HCT116 (cell line): ENCODE measurements around the gene USP16. TPM values are rescaled to one million over a fixed set of nuclear protein-coding genes. Genes with fewer than 3 reads are reported as not detected.

Source experiments
- ATAC-seq: fragments of 200-7000 bp; cut with Tn5 transposase; 2 replicates; pipeline ENCODE4 v1.9.1; 2020; ENCODE audit warnings: mild to moderate bottlenecking, moderate library complexity
- BruUV-seq: library from RNA; stranded (reverse); fragments of 400-500 nt; replicated peaks from 2 replicates; lab custom pipeline; 2021; lab: Mats Ljungman, UMichigan
- CTCF ChIA-PET: fragments of 300-600 bp; sonication (Branson Sonifier 250); formaldehyde crosslinking; loops from one replicate; lab custom pipeline; 2021; ENCODE audit warnings: antibody characterized with exemption; lab: Charles Lee
- POLR2A ChIA-PET: fragments of 300-600, 350-600 bp; sonication (Branson Sonifier 250); formaldehyde crosslinking; loops from one replicate; lab custom pipeline; 2021; ENCODE audit warnings: antibody characterized with exemption; lab: Charles Lee
- RAD21 ChIA-PET, 2 experiments: fragments of 300-600 bp; sonication (Branson Sonifier 250); formaldehyde crosslinking; loops; one replicate each; lab custom pipeline; 2023; ENCODE audit warnings: low total read pairs in 2 of 2; ENCODE audit not compliant: uncharacterized antibody in 2 of 2, unreplicated experiment in 2 of 2, low non-redundant PET in 1 of 2; lab: Charles Lee
- DNase-seq: peaks from one replicate; pipeline ENCODE4 v3.0.0-alpha.2; 2010; ENCODE audit warnings: low read depth, low spot score
- H2AFZ ChIP-seq: fragments of 200-600 bp; shearing (Covaris generic), sonication (generic); 2 replicates; pipeline ENCODE4 v1.6.1; 2017; ENCODE audit warnings: low read depth, mixed run types, mixed read lengths, antibody characterized with exemption, low read length; ENCODE audit not compliant: poor library complexity, severe bottlenecking
- H3K27ac ChIP-seq: 2 replicates; pipeline ENCODE4 v1.5.1; 2012; ENCODE audit warnings: low read depth, low read length
- H3K27me3 ChIP-seq: fragments of 200-600 bp; sonication (generic); 2 replicates; pipeline ENCODE4 v1.6.1; 2016; ENCODE audit warnings: mixed run types, low read length, mixed read lengths; ENCODE audit not compliant: insufficient read depth
- H3K36me3 ChIP-seq, 2 experiments: fragments of 200-500 bp in 1 of 2; fragments of 200-600 bp in 1 of 2; sonication (Bioruptor generic) in 1 of 2; sonication (generic) in 1 of 2; 2 replicates each; pipeline versions ENCODE4 v1.5.1 to v1.6.1; 2014 to 2016; ENCODE audit warnings: low read length in 2 of 2, inconsistent platforms in 1 of 2, mixed read lengths in 1 of 2, mixed run types in 1 of 2; ENCODE audit not compliant: insufficient read depth in 2 of 2, control insufficient read depth in 1 of 2
- H3K4me1 ChIP-seq, 2 experiments: fragments of 200-600 bp in 1 of 2; sonication (generic) in 1 of 2; 2 replicates each; pipeline versions ENCODE4 v1.5.1 to v1.6.1; 2012 to 2017; ENCODE audit warnings: low read length in 2 of 2, inconsistent platforms in 1 of 2, mild to moderate bottlenecking in 1 of 2, mixed read lengths in 1 of 2, mixed run types in 1 of 2, moderate library complexity in 1 of 2; ENCODE audit not compliant: insufficient read depth in 2 of 2, control insufficient read depth in 1 of 2
- H3K4me2 ChIP-seq: fragments of 200-600 bp; sonication (generic); 2 replicates; pipeline ENCODE4 v1.6.1; 2017; ENCODE audit warnings: mixed run types, low read length, mixed read lengths
- H3K4me3 ChIP-seq, 2 experiments: fragments of 200-600 bp in 1 of 2; sonication (generic) in 1 of 2; replicated peaks in 1 of 2; 2 replicates each; pipeline ENCODE4 v1.5.1; 2011 to 2016; ENCODE audit warnings: low read length in 2 of 2, control low read depth in 1 of 2, low read depth in 1 of 2, mild to moderate bottlenecking in 1 of 2, mixed read lengths in 1 of 2, mixed run types in 1 of 2
- H3K79me2 ChIP-seq: fragments of 200-600 bp; sonication (generic); 2 replicates; pipeline ENCODE4 v1.6.1; 2017; ENCODE audit warnings: mild to moderate bottlenecking, mixed run types, low read length, moderate library complexity, mixed read lengths; ENCODE audit not compliant: insufficient read depth
- H3K9ac ChIP-seq: fragments of 200-600 bp; sonication (generic); 2 replicates; pipeline ENCODE4 v1.6.1; 2016; ENCODE audit warnings: low read length, mixed read lengths
- H3K9me2 ChIP-seq: fragments of 200-600 bp; sonication (generic), shearing (Covaris generic); 2 replicates; pipeline ENCODE4 v1.6.1; 2017; ENCODE audit warnings: mixed run types, mild to moderate bottlenecking, moderate library complexity; ENCODE audit not compliant: insufficient read depth
- H3K9me3 ChIP-seq, 2 experiments: fragments of 200-500 bp in 1 of 2; fragments of 200-600 bp in 1 of 2; sonication (Bioruptor generic) in 1 of 2; sonication (generic) in 1 of 2; 2 replicates each; pipeline ENCODE4 v1.6.1; 2014 to 2017; ENCODE audit warnings: low read length in 2 of 2, mixed read lengths in 2 of 2, inconsistent platforms in 1 of 2, low read depth in 1 of 2, mild to moderate bottlenecking in 1 of 2, mixed run types in 1 of 2, moderate library complexity in 1 of 2; ENCODE audit not compliant: control insufficient read depth in 1 of 2, insufficient read depth in 1 of 2
- H4K20me1 ChIP-seq: fragments of 200-600 bp; sonication (generic), shearing (Covaris generic); 2 replicates; pipeline ENCODE4 v1.6.1; 2017; ENCODE audit warnings: mixed run types, mild to moderate bottlenecking, moderate library complexity; ENCODE audit not compliant: insufficient read depth
- EGR1 ChIP-seq: IDR thresholded peaks from 2 replicates; pipeline ENCODE4 v1.6.1; 2012; ENCODE audit warnings: low read depth
- ELF1 ChIP-seq: IDR thresholded peaks from 2 replicates; pipeline ENCODE4 v1.6.1; 2012; ENCODE audit warnings: low read depth, borderline replicate concordance
- EZH2 ChIP-seq: fragments of 200-600 bp; sonication (generic); IDR thresholded peaks from 2 replicates; pipeline ENCODE4 v1.6.1; 2017; ENCODE audit warnings: antibody characterized with exemption, mixed run types
- EZH2phosphoT487 ChIP-seq: fragments of 200-600 bp; IDR thresholded peaks from 2 replicates; pipeline ENCODE4 v1.6.1; 2018; ENCODE audit warnings: antibody characterized with exemption, borderline replicate concordance
- FOSL1 ChIP-seq: IDR thresholded peaks from 2 replicates; pipeline ENCODE4 v1.6.1; 2012; ENCODE audit warnings: low read depth
- JUND ChIP-seq: IDR thresholded peaks from 2 replicates; pipeline ENCODE4 v1.6.1; 2012
- POLR2A ChIP-seq: IDR thresholded peaks from 2 replicates; pipeline ENCODE4 v1.7.0; 2011; ENCODE audit warnings: borderline replicate concordance; ENCODE audit not compliant: insufficient read depth, insufficient read length; ENCODE audit errors: extremely low read depth
- POLR2AphosphoS5 ChIP-seq: IDR thresholded peaks from 2 replicates; pipeline ENCODE4 v1.6.1; 2011; ENCODE audit warnings: mild to moderate bottlenecking, low read depth, low read length, moderate library complexity
- RAD21 ChIP-seq: IDR thresholded peaks from 2 replicates; pipeline ENCODE4 v1.6.1; 2012; ENCODE audit warnings: low read depth, mild to moderate bottlenecking
- REST ChIP-seq: IDR thresholded peaks from 2 replicates; pipeline ENCODE4 v1.6.1; 2012; ENCODE audit warnings: low read depth
- SIN3A ChIP-seq: IDR thresholded peaks from 2 replicates; pipeline ENCODE4 v1.6.1; 2012; ENCODE audit warnings: low read depth
- SRF ChIP-seq: IDR thresholded peaks from 2 replicates; pipeline ENCODE4 v1.6.1; 2012; ENCODE audit warnings: low read depth
- YY1 ChIP-seq: IDR thresholded peaks from 2 replicates; pipeline ENCODE4 v1.6.1; 2011; ENCODE audit warnings: low read length, low read depth, moderate library complexity, mild to moderate bottlenecking; ENCODE audit not compliant: insufficient replicate concordance; ENCODE audit errors: extremely low read depth
- ZFX ChIP-seq: fragments of 450-650 bp; IDR thresholded peaks from 2 replicates; pipeline ENCODE4 v1.6.1; 2017
- ZNF274 ChIP-seq: fragments of 200-500 bp; sonication (Bioruptor generic); IDR thresholded peaks from 2 replicates; pipeline ENCODE4 v1.6.1; 2014; ENCODE audit warnings: mild to moderate bottlenecking, low read depth, low read length, inconsistent platforms
- intact Hi-C: fragments of 100-400 bp; cut with micrococcal nuclease; formaldehyde crosslinking; loops from 2 replicates; pipeline ENCODE4 v1.10.0; 2022
- total RNA-seq: library from RNA; stranded (reverse); gene quantifications from one replicate; pipeline ENCODE4 v1.2.1, GENCODE V29; 2021; ENCODE audit not compliant: unreplicated experiment
- TF ChIP-seq, protein P1 (sequence below): IDR thresholded peaks from 2 replicates; pipeline ENCODE4 v1.6.1; 2012
- TF ChIP-seq, protein P2 (sequence below), 3 experiments: fragments of 200-600 bp in 1 of 3; sonication (generic) in 1 of 3; IDR thresholded peaks in 2 of 3; conservative IDR thresholded peaks in 1 of 3; 2 replicates each; pipeline ENCODE4 v1.5.1; 2012 to 2017; ENCODE audit warnings: low read depth in 2 of 3, low read length in 2 of 3, antibody characterized with exemption in 1 of 3, borderline replicate concordance in 1 of 3, control low read depth in 1 of 3, mild to moderate bottlenecking in 1 of 3, mixed read lengths in 1 of 3, mixed run types in 1 of 3, moderate library complexity in 1 of 3; ENCODE audit not compliant: insufficient read depth in 1 of 3

The USP16 gene
- total RNA-seq, 1 experiment from 2014 or later = 35.9 TPM

DNA sequence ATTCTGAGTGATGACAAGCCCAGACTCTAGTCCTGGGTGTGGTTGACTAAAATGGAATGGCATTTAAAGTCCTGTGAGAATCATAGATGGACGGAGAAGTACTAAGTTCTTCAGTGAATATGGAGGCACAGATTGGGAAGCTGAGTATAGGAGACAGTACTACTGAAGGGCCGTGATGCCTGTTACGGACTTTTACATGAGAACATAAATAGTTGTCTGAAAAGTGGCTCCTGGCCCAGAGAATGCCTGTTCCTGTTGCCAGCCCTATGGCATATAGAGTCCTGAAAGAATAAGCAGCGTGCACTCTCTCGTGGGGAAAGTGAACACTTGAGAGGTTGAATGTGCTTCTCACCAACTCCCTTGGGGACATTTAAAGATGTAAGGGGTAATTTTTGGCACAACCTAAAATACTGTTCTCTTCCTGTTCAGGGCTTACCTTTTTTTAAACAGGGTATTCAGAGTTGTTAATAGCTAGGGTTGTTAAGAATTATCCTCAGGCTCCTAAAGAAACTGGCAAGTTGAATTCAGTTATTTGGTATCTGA lies 28.6 kb downstream of the USP16 start:
- Histone ChIP-seq H3K27me3 (no peaks in the 10 kb centered on the region), H3K36me3 (peaks cover 46 to 49% of the 10 kb centered on the region in 2 experiments; a peak in 3 of 4 replicates), H3K79me2 (no peaks in the 10 kb centered on the region; the same call in 1 of the 2 replicates), H3K9ac (no peak overlapping the region), H3K4me1 (no peaks in the 10 kb centered on the region), H3K4me3 (no peak overlapping the region), H3K27ac (no peak overlapping the region), H3K9me3 (no peaks in the 10 kb centered on the region), H3K4me2 (no peak overlapping the region), H3K9me2 (no peaks in the 10 kb centered on the region), H4K20me1 (no peaks in the 10 kb centered on the region), H2AFZ (no peak overlapping the region)
- ChIA-PET POLR2A (no interaction called here), RAD21 (no interaction called here), CTCF (no interaction called here)
- DNase-seq = no peak
- no peak for ATAC-seq
- no peak for TF ChIP-seq POLR2AphosphoS5
- no peak for TF ChIP-seq YY1
- TF ChIP-seq SRF = no peak
- TF ChIP-seq, protein P1, sequence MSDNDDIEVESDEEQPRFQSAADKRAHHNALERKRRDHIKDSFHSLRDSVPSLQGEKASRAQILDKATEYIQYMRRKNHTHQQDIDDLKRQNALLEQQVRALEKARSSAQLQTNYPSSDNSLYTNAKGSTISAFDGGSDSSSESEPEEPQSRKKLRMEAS = no peak
- no peak for TF ChIP-seq EZH2phosphoT487
- no peak for TF ChIP-seq RAD21
- TF ChIP-seq POLR2A = no peak
- TF ChIP-seq FOSL1 = no peak
- no peak for TF ChIP-seq ZNF274
- BruUV-seq = TSS peak; percentile 22
- intact Hi-C loops = no loop called here

- H3K79me2 ChIP-seq = no peaks in the 10 kb centered on the region; the same call in 1 of the 2 replicates
- no peaks in the 10 kb centered on the region for H4K20me1 ChIP-seq
- H3K9ac ChIP-seq = no peak overlapping the region
- no peak overlapping the region for H3K4me2 ChIP-seq
- H3K36me3 ChIP-seq = peaks cover 49 to 50% of the 10 kb centered on the region in 2 experiments; a peak in 3 of 4 replicates
- H2AFZ ChIP-seq = no peak overlapping the region
- no peaks in the 10 kb centered on the region for H3K9me3 ChIP-seq
- ChIA-PET POLR2A (no interaction called here), RAD21 (no interaction called here), CTCF (no interaction called here)
- BruUV-seq = no TSS peak
- H3K4me3 ChIP-seq = no peak overlapping the region
- no peak overlapping the region for H3K27ac ChIP-seq
- no peaks in the 10 kb centered on the region for H3K4me1 ChIP-seq
- H3K27me3 ChIP-seq = no peaks in the 10 kb centered on the region
- no peaks in the 10 kb centered on the region for H3K9me2 ChIP-seq
- intact Hi-C loops = no loop called here
- ATAC-seq (no peak), DNase-seq (no peak)
- no peak for TF ChIP-seq EZH2phosphoT487
- no peak for TF ChIP-seq EGR1
- TF ChIP-seq POLR2AphosphoS5 = no peak
- TF ChIP-seq REST = no peak
- no peak for TF ChIP-seq SIN3A
- TF ChIP-seq ZFX = no peak
- no peak for TF ChIP-seq EZH2
- TF ChIP-seq RAD21 = no peak
- no peak for TF ChIP-seq ELF1
- TF ChIP-seq, protein P2, sequence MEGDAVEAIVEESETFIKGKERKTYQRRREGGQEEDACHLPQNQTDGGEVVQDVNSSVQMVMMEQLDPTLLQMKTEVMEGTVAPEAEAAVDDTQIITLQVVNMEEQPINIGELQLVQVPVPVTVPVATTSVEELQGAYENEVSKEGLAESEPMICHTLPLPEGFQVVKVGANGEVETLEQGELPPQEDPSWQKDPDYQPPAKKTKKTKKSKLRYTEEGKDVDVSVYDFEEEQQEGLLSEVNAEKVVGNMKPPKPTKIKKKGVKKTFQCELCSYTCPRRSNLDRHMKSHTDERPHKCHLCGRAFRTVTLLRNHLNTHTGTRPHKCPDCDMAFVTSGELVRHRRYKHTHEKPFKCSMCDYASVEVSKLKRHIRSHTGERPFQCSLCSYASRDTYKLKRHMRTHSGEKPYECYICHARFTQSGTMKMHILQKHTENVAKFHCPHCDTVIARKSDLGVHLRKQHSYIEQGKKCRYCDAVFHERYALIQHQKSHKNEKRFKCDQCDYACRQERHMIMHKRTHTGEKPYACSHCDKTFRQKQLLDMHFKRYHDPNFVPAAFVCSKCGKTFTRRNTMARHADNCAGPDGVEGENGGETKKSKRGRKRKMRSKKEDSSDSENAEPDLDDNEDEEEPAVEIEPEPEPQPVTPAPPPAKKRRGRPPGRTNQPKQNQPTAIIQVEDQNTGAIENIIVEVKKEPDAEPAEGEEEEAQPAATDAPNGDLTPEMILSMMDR (IDR thresholded peaks at IDR 0.05 in 2 of 3, conservative IDR thresholded peaks at IDR 0.05 in 1 of 3; ENCODE audit: borderline replicate concordance in 1 of 3, insufficient read depth in 1 of 3, low read depth in 2 of 3, low read length in 2 of 3) = no peak
- no peak for TF ChIP-seq JUND
- TF ChIP-seq FOSL1 = no peak
These were observed 29.2 kb downstream of the USP16 start for GRCh38 chr21:29053656-29054055.
